Measurements from ENCODE around the gene C10orf62. TPM values are rescaled to one million over a fixed set of nuclear protein-coding genes. Genes with fewer than 3 reads are reported as not detected.
A peak's percentile ranks its signal among the peaks of the same experiment; 100 is the strongest.

C10orf62 gene
- total and polyA plus RNA-seq, 5 experiments from 2014 or later = not detected

- H3K9me3 Mint-ChIP-seq = no peaks in the 10 kb centered on the region
- POLR2A ChIA-PET = no interaction called here
- no peak overlapping the region for H3K4me3 Mint-ChIP-seq
Observed at GRCh38 chr10:97582169-97582568, 7.4 kb upstream of the C10orf62 start.

GRCh38 chr10:97583476-97583875 lies 6.0 kb upstream of the C10orf62 start:
- POLR2A ChIA-PET = no interaction called here
- Mint-ChIP-seq H3K4me3 (no peak overlapping the region), H3K9me3 (no peaks in the 10 kb centered on the region), H3K4me1 (peaks cover 0 to 2% (median 0%) of the 10 kb centered on the region in 4 donors), H3K27me3 (peaks cover 0 to 6% (median 1%) of the 10 kb centered on the region in 5 donors), H3K36me3 (no peaks in the 10 kb centered on the region), H3K27ac (no peak overlapping the region)
- ATAC-seq = no peak
- DNase-seq = no peak

More at GRCh38 chr10:97582169-97582568, 7.4 kb upstream of the C10orf62 start:
- ATAC-seq (no peak), DNase-seq (no peak)
- peaks cover 0 to 2% (median 0%) of the 10 kb centered on the region in 4 donors for H3K4me1 Mint-ChIP-seq
- H3K27me3 Mint-ChIP-seq = peaks cover 0 to 6% (median 1%) of the 10 kb centered on the region in 5 donors
- H3K36me3 Mint-ChIP-seq = no peaks in the 10 kb centered on the region
- no peak overlapping the region for H3K27ac Mint-ChIP-seq

GRCh38 chr10:97584060-97584797 lies 5.3 kb upstream of the C10orf62 start, which contains the start of gene HOGA1:
Gene HOGA1 (plus strand): TSS chr10:97584389. CDS start chr10:97584704, 315 bp downstream.
- Mint-ChIP-seq H3K27ac (peak within 1 kb of the TSS in 2 of 10 donors; percentile 30 to 64), H3K9me3 (no peaks in the 10 kb centered on the region), H3K36me3 (no peaks in the 10 kb centered on the region), H3K4me3 (no peak within 1 kb of the TSS), H3K4me1 (peaks cover 0 to 2% (median 0%) of the 10 kb centered on the region in 4 donors), H3K27me3 (peaks cover 0 to 6% (median 0%) of the 10 kb centered on the region in 5 donors)
- ATAC-seq (no peak), DNase-seq (no peak)
- POLR2A ChIA-PET = no interaction called here

GRCh38 chr10:97584798-97585438 lies 4.6 kb upstream of the C10orf62 start:
- H3K27me3 Mint-ChIP-seq = peaks cover 0 to 3% (median 0%) of the 10 kb centered on the region in 5 donors
- H3K9me3 Mint-ChIP-seq = no peaks in the 10 kb centered on the region
- H3K4me1 Mint-ChIP-seq = peaks cover 0 to 2% (median 0%) of the 10 kb centered on the region in 4 donors
- no peak for DNase-seq
- ATAC-seq = no peak
- peak overlapping the region in 1 of 10 donors; percentile 64 for H3K27ac Mint-ChIP-seq
- no peak overlapping the region for H3K4me3 Mint-ChIP-seq
- H3K36me3 Mint-ChIP-seq = no peaks in the 10 kb centered on the region
- POLR2A ChIA-PET = no interaction called here

GRCh38 chr10:97585439-97585811 lies 4.1 kb upstream of the C10orf62 start:
- no peak for ATAC-seq
- no peaks in the 10 kb centered on the region for H3K36me3 Mint-ChIP-seq
- no peaks in the 10 kb centered on the region for H3K27me3 Mint-ChIP-seq
- no peak overlapping the region for H3K4me3 Mint-ChIP-seq
- POLR2A ChIA-PET = no interaction called here
- peaks cover 0 to 3% (median under 1%) of the 10 kb centered on the region in 4 donors for H3K4me1 Mint-ChIP-seq
- no peaks in the 10 kb centered on the region for H3K9me3 Mint-ChIP-seq
- peak overlapping the region in 1 of 10 donors; percentile 3 for H3K27ac Mint-ChIP-seq
- DNase-seq = no peak

DNA sequence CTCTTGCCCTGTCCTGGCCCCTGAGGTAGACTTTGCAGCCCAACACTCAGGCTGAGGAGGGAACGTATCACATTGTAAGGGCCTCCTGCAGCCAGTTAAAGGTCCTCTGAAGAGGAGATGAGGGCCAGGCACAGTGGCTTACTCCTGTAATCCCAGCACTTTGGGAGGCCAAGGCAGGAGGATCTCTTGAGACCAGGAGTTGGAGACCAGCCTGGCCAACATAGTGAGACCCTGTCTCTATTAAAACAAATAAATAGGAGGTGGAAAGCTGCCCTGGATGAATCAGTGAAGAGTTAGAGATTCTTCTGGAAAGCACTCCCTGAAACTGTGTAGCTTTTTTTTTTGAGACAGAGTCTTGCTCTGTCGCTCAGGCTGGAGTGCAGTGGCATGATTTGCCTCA lies 2.3 kb upstream of the C10orf62 start:
- Mint-ChIP-seq H3K9me3 (no peaks in the 10 kb centered on the region), H3K27ac (no peak overlapping the region), H3K27me3 (no peaks in the 10 kb centered on the region), H3K36me3 (no peaks in the 10 kb centered on the region), H3K4me3 (no peak overlapping the region), H3K4me1 (peaks cover 0 to 6% (median 0%) of the 10 kb centered on the region in 4 donors)
- DNase-seq (no peak), ATAC-seq (no peak)
- POLR2A ChIA-PET = no interaction called here

GRCh38 chr10:97590082-97590747 lies 694 bp downstream of the C10orf62 start:
- Mint-ChIP-seq H3K4me3 (peak overlapping the region in 1 of 10 donors; percentile 26), H3K9me3 (no peaks in the 10 kb centered on the region), H3K27me3 (no peaks in the 10 kb centered on the region), H3K36me3 (no peaks in the 10 kb centered on the region), H3K4me1 (peaks cover 0 to 6% (median 0%) of the 10 kb centered on the region in 4 donors), H3K27ac (no peak overlapping the region)
- DNase-seq = peak in 1 of 10 donors; percentile 7
- POLR2A ChIA-PET = no interaction called here
- no peak for ATAC-seq

- Mint-ChIP-seq H3K9me3 (no peaks in the 10 kb centered on the region), H3K36me3 (no peaks in the 10 kb centered on the region), H3K4me3 (peak overlapping the region in 1 of 10 donors; percentile 26), H3K27me3 (no peaks in the 10 kb centered on the region), H3K27ac (no peak overlapping the region), H3K4me1 (peaks cover 0 to 6% (median 0%) of the 10 kb centered on the region in 4 donors)
- ATAC-seq = no peak
- DNase-seq = no peak
- POLR2A ChIA-PET = no interaction called here
Observed at GRCh38 chr10:97590748-97591495, 1.4 kb downstream of the C10orf62 start.

DNA sequence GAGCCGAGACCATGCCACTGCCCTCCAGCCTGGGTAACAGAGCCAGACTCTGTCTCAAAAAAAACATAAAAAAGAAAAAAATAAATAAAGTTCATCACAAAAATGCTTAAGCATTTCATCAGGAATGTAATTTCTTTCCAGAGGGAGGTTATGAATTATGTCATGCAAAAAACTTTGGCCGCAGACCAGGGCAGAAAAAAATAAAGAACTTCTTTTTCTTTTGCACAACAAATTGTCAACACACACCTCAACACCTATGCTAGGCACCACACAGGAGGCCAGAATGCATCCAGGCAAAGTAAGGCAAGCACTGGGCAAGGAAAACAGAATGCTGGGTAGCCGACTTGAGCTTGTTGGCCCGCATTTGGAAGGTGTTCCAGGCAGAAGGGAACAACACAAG lies 3.9 kb downstream of the C10orf62 start:
- H3K4me1 Mint-ChIP-seq = peaks cover 0 to 6% (median 0%) of the 10 kb centered on the region in 4 donors
- no peak for DNase-seq
- H3K4me3 Mint-ChIP-seq = no peak overlapping the region
- H3K27ac Mint-ChIP-seq = no peak overlapping the region
- no peak for ATAC-seq
- H3K27me3 Mint-ChIP-seq = no peaks in the 10 kb centered on the region
- no peaks in the 10 kb centered on the region for H3K36me3 Mint-ChIP-seq
- POLR2A ChIA-PET = no interaction called here
- no peaks in the 10 kb centered on the region for H3K9me3 Mint-ChIP-seq

- no peaks in the 10 kb centered on the region for H3K27me3 Mint-ChIP-seq
- H3K9me3 Mint-ChIP-seq = no peaks in the 10 kb centered on the region
- H3K4me1 Mint-ChIP-seq = peaks cover 0 to 2% (median 0%) of the 10 kb centered on the region in 4 donors
- no peak overlapping the region for H3K4me3 Mint-ChIP-seq
- peak overlapping the region in 3 of 10 donors; percentile 1 to 20 (median 17) for H3K27ac Mint-ChIP-seq
- POLR2A ChIA-PET = interaction anchor here (0.6 to 0.7 kb wide), 2 partner anchors 11 to 204 kb away, joined by 4 to 5 read pairs; no protein-coding TSS in a partner anchor
- no peaks in the 10 kb centered on the region for H3K36me3 Mint-ChIP-seq
- no peak for DNase-seq
- ATAC-seq = no peak
Observed at GRCh38 chr10:97596101-97597082, 6.9 kb downstream of the C10orf62 start.

GRCh38 chr10:97597778-97598177 lies 8.3 kb downstream of the C10orf62 start:
- Mint-ChIP-seq H3K4me1 (no peaks in the 10 kb centered on the region), H3K9me3 (no peaks in the 10 kb centered on the region), H3K27me3 (no peaks in the 10 kb centered on the region), H3K4me3 (no peak overlapping the region), H3K36me3 (no peaks in the 10 kb centered on the region), H3K27ac (peak overlapping the region in 1 of 10 donors; percentile 8)
- DNase-seq (no peak), ATAC-seq (no peak)
- POLR2A ChIA-PET = no interaction called here

Data from naive thymus-derived CD8-positive, alpha-beta T cell (primary cell).